ENCODE results near the gene SCO2. TPM values are rescaled to one million over a fixed set of nuclear protein-coding genes. Genes with fewer than 3 reads are reported as not detected.
A peak's percentile ranks its signal among the peaks of the same experiment; 100 is the strongest.

SCO2 gene
- total and polyA plus RNA-seq, 9 of the 15 experiments (the other 6 are each of a cell fraction or from before 2014, with no cell fraction given) = 0.34 to 4.0 (median 1.1) TPM; not detected in 3

GRCh38 chr22:50507991-50508884, 17.2 kb downstream of the SCO2 start, which contains the start of gene NCAPH2:
TSS of gene NCAPH2 (plus strand) at chr22:50508224. CDS start at chr22:50508338, 114 bp downstream.
- Histone ChIP-seq H3K79me2 (ENCODE audit: control insufficient read depth, insufficient read depth, low read length) (peaks cover 52% of the 10 kb centered on the region), H3K9ac (ENCODE audit: insufficient read depth in 1 of 2, low read depth in 2 of 2, low read length in 2 of 2) (peak within 1 kb of the TSS; percentile 87 to 99), H2AFZ (ENCODE audit: low read depth, low read length) (peak within 1 kb of the TSS; percentile 93), H3K27ac (ENCODE audit: extremely low read depth, low read depth, low read length) (peak within 1 kb of the TSS; percentile 98), H4K20me1 (replicated peaks; ENCODE audit: control insufficient read depth, insufficient read depth, low read length) (no peaks in the 10 kb centered on the region), H3K4me3 (peak within 1 kb of the TSS; percentile 87), H3K4me1 (replicated peaks in 1 of 2; ENCODE audit: control insufficient read depth in 2 of 2, insufficient read depth in 2 of 2, low read length in 2 of 2) (peaks cover 0 to 31% of the 10 kb centered on the region in 2 experiments; a peak in 3 of 5 replicates), H3K36me3 (ENCODE audit: control insufficient read depth, insufficient read depth, low read length) (peaks cover 33% of the 10 kb centered on the region; the same call in 1 of the 3 replicates), H3K9me3 (replicated peaks; ENCODE audit: control insufficient read depth, insufficient read depth, low read depth, low read length) (no peaks in the 10 kb centered on the region), H3K9me1 (ENCODE audit: control insufficient read depth, insufficient read depth, low read length) (no peaks in the 10 kb centered on the region), H3K4me2 (ENCODE audit: insufficient read depth, low read length) (peak within 1 kb of the TSS; percentile 91), H3K27me3 (ENCODE audit: control insufficient read depth in 2 of 2, insufficient read depth in 2 of 2, low read length in 2 of 2) (no peaks in the 10 kb centered on the region)
- intact Hi-C loops (cut with micrococcal nuclease) (no loop called here), in situ Hi-C loops (cut with MboI) (no loop called here)
- FAIRE-seq = peak; percentile 84
- CTCF ChIA-PET (ENCODE audit: low intra/inter-chr PET ratio) = no interaction called here
- BruUV-seq (replicated peaks) = no TSS peak
- 2% methylated on average over 21 of the region's 76 CpGs for WGBS (ENCODE audit: insufficient coverage, low coverage, missing lambda C conversion rate)
- POLR2A ChIA-PET = interaction anchor here (0.6 to 5.7 kb wide), 8 partner anchors 10 to 186 kb away, joined by 3 to 65 read pairs (median 3); partner anchors contain the start of genes MIOX and SCO2
- peak; percentile 72 to 97 (median 86) for DNase-seq (ENCODE audit: extremely low read depth in 1 of 4, low spot score in 3 of 4)
- ATAC-seq = peak; percentile 81
- peak; percentile 90 for TF ChIP-seq EP400 (IDR thresholded peaks at IDR 0.05)
- TF ChIP-seq FOXM1 (IDR thresholded peaks at IDR 0.05; ENCODE audit: low read depth) = no peak
- TF ChIP-seq FOXM1 (CRISPR knock-in tag; IDR thresholded peaks at IDR 0.05; ENCODE audit: low read depth) = no peak
- TF ChIP-seq SNIP1 (IDR thresholded peaks at IDR 0.05; ENCODE audit: low read depth) = no peak
- TF ChIP-seq ZBTB17 (CRISPR knock-in tag; IDR thresholded peaks at IDR 0.05) = no peak
- TF ChIP-seq U2AF1 (optimal IDR thresholded peaks at IDR 0.05; ENCODE audit: low read depth, low read length) = no peak
- TF ChIP-seq TAF1 (IDR thresholded peaks at IDR 0.05; ENCODE audit: control insufficient read depth, extremely low read depth, insufficient read depth, low read length, severe bottlenecking) = peak; percentile 90
- TF ChIP-seq ZSCAN29 (IDR thresholded peaks at IDR 0.05) = no peak
- TF ChIP-seq RCOR1 (IDR thresholded peaks at IDR 0.05; ENCODE audit: borderline replicate concordance in 1 of 2, low read depth in 2 of 2, low read length in 2 of 2) = no peak
- no peak for TF ChIP-seq MITF (IDR thresholded peaks at IDR 0.05)
- TF ChIP-seq ESRRB (CRISPR knock-in tag; IDR thresholded peaks at IDR 0.05; ENCODE audit: borderline replicate concordance) = no peak
- TF ChIP-seq ZNF79 (CRISPR knock-in tag; IDR thresholded peaks at IDR 0.05; ENCODE audit: low read depth) = no peak
- TF ChIP-seq NELFE (IDR thresholded peaks at IDR 0.05; ENCODE audit: insufficient read depth, insufficient read length) = no peak
- TF ChIP-seq HDAC8 (tag; IDR thresholded peaks at IDR 0.05) = no peak
- TF ChIP-seq NFATC3 (IDR thresholded peaks at IDR 0.05) = no peak
- TF ChIP-seq GABPB2 (CRISPR knock-in tag; conservative IDR thresholded peaks at IDR 0.05) = no peak
- TF ChIP-seq GABPA (tag; conservative IDR thresholded peaks at IDR 0.05; ENCODE audit: low read depth) = peak; percentile 89
- no peak for TF ChIP-seq PCBP2 (IDR thresholded peaks at IDR 0.05; ENCODE audit: low read depth, low read length, poor library complexity, severe bottlenecking)
- no peak for TF ChIP-seq CREB5 (CRISPR knock-in tag; IDR thresholded peaks at IDR 0.05)
- TF ChIP-seq KLF6 (CRISPR knock-in tag; IDR thresholded peaks at IDR 0.05; ENCODE audit: borderline replicate concordance) = peak; percentile 22; the same call in 1 of the 2 replicates
- no peak for TF ChIP-seq WHSC1 (IDR thresholded peaks at IDR 0.05; ENCODE audit: low read length)
